Measurements from ENCODE around the gene LCN6.

Gene LCN6

GRCh38 chr9:136721339-136722092, 26.8 kb downstream of the LCN6 start:
- TF ChIP-seq LEF1 (IDR thresholded peaks at IDR 0.05; ENCODE audit: borderline replicate concordance) (no peak), SP1 (IDR thresholded peaks at IDR 0.05) (no peak), CTBP1 (IDR thresholded peaks at IDR 0.05; ENCODE audit: borderline replicate concordance) (no peak), HDGF (IDR thresholded peaks at IDR 0.05; ENCODE audit: borderline replicate concordance) (no peak), SUZ12 (IDR thresholded peaks at IDR 0.05) (no peak), ELF4 (IDR thresholded peaks at IDR 0.05) (no peak), L3MBTL2 (conservative IDR thresholded peaks at IDR 0.05) (no peak), FOXA1 (IDR thresholded peaks at IDR 0.05) (no peak), FOXK2 (IDR thresholded peaks at IDR 0.05) (no peak), BHLHE40 (IDR thresholded peaks at IDR 0.05; ENCODE audit: borderline replicate concordance) (no peak), ZNF384 (IDR thresholded peaks at IDR 0.05) (no peak), FOXM1 (IDR thresholded peaks at IDR 0.05; ENCODE audit: borderline replicate concordance) (no peak), TARDBP (IDR thresholded peaks at IDR 0.05) (no peak), PKNOX1 (IDR thresholded peaks at IDR 0.05) (no peak), ARNT (IDR thresholded peaks at IDR 0.05) (no peak), NFRKB (IDR thresholded peaks at IDR 0.05) (no peak)
- ChIA-PET CTCF (no interaction called here), POLR2A (interaction anchor here (2.5 to 3.2 kb wide), 2 partner anchors 7 to 8 kb away, joined by 14 to 16 read pairs; no protein-coding TSS in a partner anchor)
- no peak for DNase-seq (ENCODE audit: extremely low spot score)

- POLR2A ChIA-PET: interaction anchor here (3.2 kb wide), 1 partner anchor 9 kb away, joined by 14 read pairs; no protein-coding TSS in a partner anchor
- TF ChIP-seq PKNOX1 (IDR thresholded peaks at IDR 0.05): no peak
- no peak for TF ChIP-seq BHLHE40 (IDR thresholded peaks at IDR 0.05; ENCODE audit: borderline replicate concordance)
- TF ChIP-seq FOXM1 (IDR thresholded peaks at IDR 0.05; ENCODE audit: borderline replicate concordance): no peak
- TF ChIP-seq FOXA1 (IDR thresholded peaks at IDR 0.05): no peak
- TF ChIP-seq SP1 (IDR thresholded peaks at IDR 0.05): no peak
- no peak for TF ChIP-seq CTBP1 (IDR thresholded peaks at IDR 0.05; ENCODE audit: borderline replicate concordance)
- TF ChIP-seq TARDBP (IDR thresholded peaks at IDR 0.05): no peak
- no peak for TF ChIP-seq SUZ12 (IDR thresholded peaks at IDR 0.05)
- no peak for TF ChIP-seq L3MBTL2 (conservative IDR thresholded peaks at IDR 0.05)
- TF ChIP-seq ELF4 (IDR thresholded peaks at IDR 0.05): no peak
- no peak for TF ChIP-seq ZNF384 (IDR thresholded peaks at IDR 0.05)
- no peak for TF ChIP-seq ARNT (IDR thresholded peaks at IDR 0.05)
- TF ChIP-seq HDGF (IDR thresholded peaks at IDR 0.05; ENCODE audit: borderline replicate concordance): no peak
- TF ChIP-seq FOXK2 (IDR thresholded peaks at IDR 0.05): no peak
- TF ChIP-seq LEF1 (IDR thresholded peaks at IDR 0.05; ENCODE audit: borderline replicate concordance): no peak
- DNase-seq (ENCODE audit: extremely low spot score): no peak
- CTCF ChIA-PET: no interaction called here
These were observed 27.4 kb downstream of the LCN6 start for GRCh38 chr9:136720898-136721338.

- ChIA-PET POLR2A (interaction anchor here (3.2 kb wide), 1 partner anchor 9 kb away, joined by 14 read pairs; no protein-coding TSS in a partner anchor), CTCF (no interaction called here)
- no peak for DNase-seq (ENCODE audit: extremely low spot score)
- TF ChIP-seq ARNT (IDR thresholded peaks at IDR 0.05) (no peak), SUZ12 (IDR thresholded peaks at IDR 0.05) (no peak), ZNF384 (IDR thresholded peaks at IDR 0.05) (no peak), FOXA1 (IDR thresholded peaks at IDR 0.05) (no peak), LEF1 (IDR thresholded peaks at IDR 0.05; ENCODE audit: borderline replicate concordance) (no peak), PKNOX1 (IDR thresholded peaks at IDR 0.05) (no peak)
These were observed 28.0 kb downstream of the LCN6 start for GRCh38 chr9:136720251-136720897.

GRCh38 chr9:136719195-136719880, 29.0 kb downstream of the LCN6 start:
- no peak for DNase-seq (ENCODE audit: extremely low spot score)
- ChIA-PET POLR2A (interaction anchor here (2.4 to 3.2 kb wide), 2 partner anchors 8 to 10 kb away, joined by 14 read pairs; no protein-coding TSS in a partner anchor), CTCF (interaction anchor here (0.5 kb wide), 1 partner anchor 33 kb away, joined by 3 read pairs; no protein-coding TSS in a partner anchor)
- TF ChIP-seq ZNF384 (IDR thresholded peaks at IDR 0.05) (no peak), SUZ12 (IDR thresholded peaks at IDR 0.05) (no peak), L3MBTL2 (conservative IDR thresholded peaks at IDR 0.05) (no peak), PKNOX1 (IDR thresholded peaks at IDR 0.05) (no peak), ARNT (IDR thresholded peaks at IDR 0.05) (no peak), TARDBP (IDR thresholded peaks at IDR 0.05) (no peak), FOXK2 (IDR thresholded peaks at IDR 0.05) (no peak), CTBP1 (IDR thresholded peaks at IDR 0.05; ENCODE audit: borderline replicate concordance) (no peak)
